NCI-H128 (cell line): ENCODE data around the gene GNS.
"Not testable (repeated sequence)": the region's sequence is repeated elsewhere in the genome, so short reads cannot be mapped to it uniquely, and the experiment has no call there.

ENCODE experiments used
- DNase-seq: peaks from one replicate; lab custom pipeline; 2025; ENCODE audit not compliant: unreplicated experiment; lab: John Stamatoyannopoulos, UW

The GNS gene

GRCh38 chr12:64780132-64780530 is 20.9 kb upstream of the GNS start:
- DNase-seq: no peak

- DNase-seq: no peak
These were observed 20.3 kb upstream of the GNS start for GRCh38 chr12:64779354-64779974.

DNA sequence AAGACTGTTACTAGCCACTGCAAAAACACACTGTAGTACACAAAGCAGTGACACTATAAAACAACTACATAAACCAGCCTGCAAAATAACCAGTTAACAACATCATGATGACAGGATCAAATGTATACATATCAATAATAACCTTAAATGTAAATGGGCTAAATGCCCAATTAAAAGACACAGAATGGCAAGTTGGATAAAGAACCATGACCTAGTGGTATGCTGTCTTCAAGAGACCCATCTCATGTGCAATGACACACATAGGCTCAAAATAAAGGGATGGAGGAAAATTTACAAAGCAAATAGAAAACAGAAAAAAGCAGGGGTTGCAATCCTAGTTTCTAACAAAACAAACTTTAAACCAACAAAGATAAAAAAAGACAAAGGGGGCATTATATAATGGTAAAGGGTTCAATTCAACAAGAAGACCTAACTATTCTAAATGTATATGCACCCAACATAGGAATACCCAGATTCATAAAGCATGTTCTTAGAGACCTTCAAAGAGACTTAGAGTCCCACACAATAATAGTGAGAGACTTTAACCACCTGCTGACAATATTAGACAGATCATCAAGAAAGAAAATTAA is 16.0 kb upstream of the GNS start:
- DNase-seq: not testable (repeated sequence)

DNA sequence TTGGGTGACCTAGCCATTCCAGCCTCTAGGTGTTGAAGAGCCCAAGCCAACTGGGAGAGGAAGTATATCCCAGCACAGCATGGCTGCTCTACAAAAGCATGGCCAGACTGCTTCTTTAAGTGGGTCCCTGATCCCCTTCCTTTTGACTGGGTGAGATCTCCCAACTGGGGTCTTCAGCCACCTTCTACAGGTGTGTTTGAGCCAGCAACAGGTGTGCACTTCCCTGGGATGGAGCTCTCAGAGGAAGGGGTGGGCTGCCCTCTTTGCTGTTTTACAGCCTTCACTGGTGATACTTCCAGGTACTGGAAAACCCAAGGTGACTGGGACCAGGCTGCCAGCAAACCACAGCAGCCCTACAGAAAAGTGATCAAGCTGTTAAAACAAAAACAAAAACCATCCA is 14.2 kb upstream of the GNS start:
- no peak for DNase-seq

GRCh38 chr12:64767495-64767894 is 8.3 kb upstream of the GNS start:
- DNase-seq: no peak

GRCh38 chr12:64760808-64761573 is 1.8 kb upstream of the GNS start:
- no peak for DNase-seq

- no peak for DNase-seq
These were observed 1.4 kb downstream of the GNS start for GRCh38 chr12:64757771-64758170.

- DNase-seq: no peak
These were observed 2.8 kb downstream of the GNS start for GRCh38 chr12:64756376-64756775.

GRCh38 chr12:64753427-64753826 is 5.8 kb downstream of the GNS start:
- no peak for DNase-seq

DNA sequence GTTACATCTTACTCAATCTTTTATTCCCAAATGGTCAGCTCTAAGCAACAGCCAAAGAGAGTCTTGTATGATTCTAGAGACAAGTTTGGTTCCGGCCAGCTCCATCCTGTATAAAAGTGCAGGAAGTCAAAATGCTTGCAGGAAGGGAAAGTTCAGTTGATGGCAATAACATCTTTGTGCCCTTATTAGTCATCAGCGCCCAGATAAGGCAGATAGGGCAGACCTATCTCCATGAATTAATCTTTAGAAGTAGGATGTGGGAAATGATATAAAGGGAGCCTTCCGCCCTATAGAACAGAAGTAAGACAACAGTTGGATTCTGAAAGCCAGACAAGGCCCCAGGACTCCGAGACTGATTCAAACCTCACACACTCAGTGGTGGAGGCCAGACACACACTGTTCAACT is 6.4 kb downstream of the GNS start:
- no peak for DNase-seq

- no peak for DNase-seq
These were observed 7.2 kb downstream of the GNS start for GRCh38 chr12:64752032-64752431.

DNA sequence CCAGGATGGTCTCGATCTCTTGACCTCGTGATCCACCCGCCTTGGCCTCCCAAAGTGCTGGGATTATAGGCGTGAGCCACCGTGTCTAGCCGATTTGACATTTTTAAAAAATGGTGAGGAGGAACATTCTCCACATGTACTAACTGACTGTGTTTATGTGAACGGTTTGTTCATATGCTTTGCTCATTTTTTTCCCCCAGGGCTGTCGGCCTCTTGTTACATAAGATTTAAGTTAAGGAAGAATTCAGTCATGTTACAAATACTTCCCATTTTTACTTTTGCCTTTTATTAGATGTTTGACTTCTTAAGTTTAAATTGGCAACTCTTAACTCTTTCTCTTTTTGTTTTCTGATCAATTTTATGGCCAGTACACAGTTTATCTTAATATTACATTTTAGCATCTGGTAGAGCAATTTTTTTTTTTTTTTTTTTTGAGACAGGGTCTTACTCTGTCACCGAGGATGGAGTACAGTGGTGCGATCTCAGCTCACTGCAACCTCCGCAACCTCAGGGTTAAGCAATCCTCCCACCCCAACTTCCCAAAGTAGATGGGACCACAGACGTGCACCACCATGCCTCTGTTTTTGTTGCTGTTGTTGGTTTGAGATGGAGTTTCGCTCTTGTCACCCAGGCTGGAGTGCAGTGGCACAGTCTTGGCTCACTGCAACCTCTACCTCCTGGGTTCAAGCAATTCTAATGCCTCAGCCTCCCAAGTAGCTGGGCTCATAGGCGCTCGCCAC is 9.6 kb downstream of the GNS start:
- no peak for DNase-seq

DNA sequence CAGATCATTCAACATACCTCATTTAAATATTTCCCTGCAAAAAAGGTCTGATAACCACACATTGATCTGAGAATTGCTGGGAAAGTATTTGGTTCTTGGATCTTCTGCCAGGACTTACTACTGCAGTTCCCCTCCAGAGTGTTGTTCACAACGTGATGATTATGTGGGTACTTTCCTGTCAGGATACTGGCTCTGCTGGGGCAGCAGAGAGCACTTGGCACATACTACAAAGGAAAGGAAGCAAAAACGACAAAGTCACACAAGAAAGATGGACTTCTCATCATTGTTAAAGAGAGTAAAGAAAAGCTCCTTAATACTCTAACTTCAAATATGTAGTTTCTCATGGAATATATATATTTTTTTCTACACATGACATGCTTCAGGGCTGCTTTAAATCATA is 11.5 kb downstream of the GNS start:
- no peak for DNase-seq

- DNase-seq: no peak
These were observed 12.5 kb downstream of the GNS start for GRCh38 chr12:64746663-64747062.

- DNase-seq: no peak
These were observed 13.2 kb downstream of the GNS start for GRCh38 chr12:64745980-64746379.

- DNase-seq: no peak
These were observed 13.9 kb downstream of the GNS start for GRCh38 chr12:64745259-64745807.

DNA sequence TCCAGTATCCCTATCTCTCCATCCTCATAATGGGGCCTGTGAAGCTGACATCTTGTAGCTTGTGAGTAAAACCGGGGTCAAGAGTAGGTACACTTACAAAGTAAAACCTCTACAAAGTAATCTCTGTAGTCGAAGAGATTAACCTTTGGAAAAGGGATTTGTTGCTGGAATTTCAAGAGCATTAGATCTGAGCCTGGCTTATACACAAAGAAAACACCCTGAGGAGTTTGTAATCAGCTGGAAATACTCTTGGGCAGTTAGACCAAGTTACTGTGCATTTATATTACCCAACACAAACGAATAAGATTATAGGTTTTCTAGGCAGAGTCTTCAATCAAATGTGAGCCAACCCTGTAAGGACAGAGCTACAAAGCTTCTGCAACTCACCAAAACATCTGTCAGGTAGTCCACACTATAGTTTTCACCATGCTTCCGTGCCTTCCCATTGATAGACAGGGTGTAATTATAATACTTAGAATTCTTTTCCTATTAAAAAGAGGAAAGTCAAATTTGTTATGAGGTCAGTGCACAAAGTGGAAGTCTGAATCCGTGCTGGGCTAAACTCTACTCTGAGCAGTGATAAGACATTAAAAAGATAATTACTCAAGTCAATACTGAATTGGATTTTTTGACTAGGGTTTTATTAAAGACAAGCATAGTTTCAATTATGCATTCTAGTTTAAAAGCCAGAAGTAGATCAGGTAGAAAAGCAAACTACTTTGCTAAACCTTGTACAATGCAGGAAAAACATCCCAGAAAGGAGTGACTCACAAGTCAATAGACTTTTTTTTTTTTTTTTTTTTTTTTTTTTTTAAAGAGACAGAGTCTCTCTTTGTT is 14.6 kb downstream of the GNS start:
- no peak for DNase-seq

DNA sequence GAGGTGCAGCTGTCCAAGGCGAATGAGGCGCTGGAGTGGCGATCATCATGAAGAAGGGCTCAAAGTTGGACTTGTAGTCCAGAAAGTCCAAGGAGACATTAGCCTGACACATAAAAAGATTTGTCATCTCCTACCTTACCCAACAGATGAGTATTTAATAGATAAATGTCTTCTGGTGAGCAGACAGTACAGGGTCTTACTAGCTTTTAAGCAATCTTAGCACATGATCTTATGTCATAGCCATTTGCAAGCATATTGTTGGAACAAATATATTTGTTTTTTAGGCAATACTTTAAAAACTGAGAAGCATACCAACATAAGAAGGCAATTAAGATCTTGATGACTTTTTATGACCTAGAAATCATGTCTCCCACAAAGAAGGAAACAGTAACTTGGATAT is 16.0 kb downstream of the GNS start:
- no peak for DNase-seq

- DNase-seq: no peak
These were observed 16.8 kb downstream of the GNS start for GRCh38 chr12:64742416-64742815.

DNA sequence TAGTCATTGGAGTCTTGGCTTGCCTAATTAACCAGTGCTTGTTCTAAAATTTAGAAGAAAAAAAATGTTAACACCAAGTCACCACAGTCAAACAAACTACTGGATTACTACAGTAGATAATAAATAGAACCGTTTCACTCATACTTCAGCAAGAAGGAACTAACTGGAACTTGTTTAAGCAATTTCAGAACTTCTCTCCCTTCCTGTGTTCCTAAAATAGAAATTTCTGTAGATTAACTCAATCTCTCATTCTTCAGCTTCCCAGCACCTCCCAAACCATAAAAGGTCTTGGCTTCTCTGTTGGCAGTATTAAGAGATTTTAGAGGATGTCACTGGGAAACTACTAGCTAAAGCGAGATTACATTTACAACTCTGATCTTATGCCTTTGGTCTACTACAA is 18.6 kb downstream of the GNS start:
- DNase-seq: no peak

DNA sequence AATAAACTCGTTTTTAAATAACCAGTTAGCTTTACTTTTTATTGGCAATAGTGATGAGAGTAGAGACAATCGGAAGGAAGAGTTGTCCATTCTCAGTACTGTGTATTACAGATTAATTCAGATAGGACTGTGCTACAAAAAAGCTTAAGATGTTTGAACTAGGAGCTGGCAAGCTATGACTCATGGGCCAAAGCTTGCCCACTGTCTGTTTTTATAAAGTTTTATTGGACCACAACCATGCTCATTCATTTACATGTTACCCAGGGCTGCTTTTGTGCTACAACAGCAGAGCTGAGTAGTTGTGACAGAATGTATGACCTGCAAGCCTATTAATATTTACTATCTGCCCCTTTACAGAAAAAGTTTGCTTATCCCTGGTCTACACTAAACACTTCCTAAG is 19.4 kb downstream of the GNS start:
- DNase-seq: no peak
